K562 (cell line): ENCODE measurements around the gene SUSD3. TPM values are rescaled to one million over a fixed set of nuclear protein-coding genes. Genes with fewer than 3 reads are reported as not detected.

Experiments used
- ATAC-seq: fragments of 200-7000 bp; cut with Tn5 transposase; 3 replicates; pipeline ENCODE4 v1.9.1; 2020; ENCODE audit warnings: moderate library complexity
- BruUV-seq: library from RNA; stranded (reverse); fragments of 400-500 nt; replicated peaks from 2 replicates; lab custom pipeline; 2021; lab: Mats Ljungman, UMichigan
- CTCF ChIA-PET: fragments of 300-600 bp; formaldehyde crosslinking; extraction: SDS; loops from one replicate; lab custom pipeline; 2021; ENCODE audit warnings: low intra/inter-chr PET ratio; lab: Yijun Ruan, JAX
- POLR2A ChIA-PET: fragments of 300-600, 350-650 bp; sonication (Branson Sonifier 250); formaldehyde crosslinking; extraction: SDS; loops from one replicate; lab custom pipeline; 2021; ENCODE audit warnings: antibody characterized with exemption, inconsistent platforms; lab: Yijun Ruan, JAX
- DNase-seq, 4 experiments: peaks; one replicate each; pipeline versions ENCODE4 v3.0.0 to v3.0.0-alpha.2; 2011 to 2018; ENCODE audit warnings: low spot score in 3 of 4, mixed read lengths in 3 of 4; ENCODE audit errors: extremely low read depth in 1 of 4
- FAIRE-seq: peaks from 2 replicates; lab custom pipeline; 2011; peaks lifted over from hg19 to GRCh38; lab: Jason Lieb, UNC
- H2AFZ ChIP-seq: 2 replicates; pipeline ENCODE4 v1.6.0; 2011; ENCODE audit warnings: low read depth, low read length, control low read depth, inconsistent platforms
- H3K27ac ChIP-seq: fragments of 200-600 bp; 3 replicates; pipeline ENCODE4 v1.8.0; 2011; ENCODE audit warnings: low read depth, mild to moderate bottlenecking, control low read depth, inconsistent platforms, low read length, moderate library complexity, mixed read lengths; ENCODE audit errors: extremely low read depth
- H3K27me3 ChIP-seq, 2 experiments: fragments of 300-600 bp in 1 of 2; 2 replicates in 1 of 2; 3 replicates in 1 of 2; pipeline versions ENCODE4 v1.6.0 to v1.8.0; 2011; ENCODE audit warnings: inconsistent platforms in 2 of 2, low read length in 2 of 2, mild to moderate bottlenecking in 1 of 2, mixed read lengths in 1 of 2, moderate library complexity in 1 of 2; ENCODE audit not compliant: control insufficient read depth in 2 of 2, insufficient read depth in 2 of 2
- H3K36me3 ChIP-seq: fragments of 300-600 bp; 3 replicates; pipeline ENCODE4 v1.8.0; 2011; ENCODE audit warnings: mild to moderate bottlenecking, low read length, inconsistent platforms; ENCODE audit not compliant: control insufficient read depth, insufficient read depth
- H3K4me1 ChIP-seq, 2 experiments: fragments of 200-600 bp in 1 of 2; replicated peaks in 1 of 2; 2 replicates in 1 of 2; 3 replicates in 1 of 2; pipeline versions ENCODE4 v1.5.1 to v1.8.0; 2011; ENCODE audit warnings: inconsistent platforms in 2 of 2, low read length in 2 of 2, mild to moderate bottlenecking in 1 of 2, mixed read lengths in 1 of 2, moderate library complexity in 1 of 2; ENCODE audit not compliant: control insufficient read depth in 2 of 2, insufficient read depth in 2 of 2
- H3K4me2 ChIP-seq: 2 replicates; pipeline ENCODE4 v1.6.1; 2011; ENCODE audit warnings: low read length, control low read depth, inconsistent platforms, mixed read lengths; ENCODE audit not compliant: insufficient read depth
- H3K4me3 ChIP-seq: fragments of 200-600 bp; sonication (generic), shearing (Covaris generic); 2 replicates; pipeline ENCODE4 v1.5.1; 2016; ENCODE audit warnings: control low read depth, inconsistent platforms
- H3K79me2 ChIP-seq: fragments of 200-600 bp; 3 replicates; pipeline ENCODE4 v1.8.0; 2011; ENCODE audit warnings: low read length, inconsistent platforms; ENCODE audit not compliant: control insufficient read depth, insufficient read depth
- H3K9ac ChIP-seq, 2 experiments: 2 replicates each; pipeline versions ENCODE4 v1.6.0 to v1.6.1; 2011; ENCODE audit warnings: low read depth in 2 of 2, low read length in 2 of 2, control low read depth in 1 of 2, inconsistent platforms in 1 of 2, mild to moderate bottlenecking in 1 of 2, mixed read lengths in 1 of 2; ENCODE audit not compliant: insufficient read depth in 1 of 2
- H3K9me1 ChIP-seq: one replicate; pipeline ENCODE4 v1.6.0; 2011; ENCODE audit warnings: inconsistent platforms, mild to moderate bottlenecking, low read length, moderate library complexity; ENCODE audit not compliant: control insufficient read depth, insufficient read depth
- H3K9me3 ChIP-seq: replicated peaks from 2 replicates; pipeline ENCODE4 v1.5.1; 2011; ENCODE audit warnings: low read depth, low read length, inconsistent platforms; ENCODE audit not compliant: control insufficient read depth, insufficient read depth
- H4K20me1 ChIP-seq: replicated peaks from 2 replicates; pipeline ENCODE4 v1.6.1; 2011; ENCODE audit warnings: low read length, inconsistent platforms, mixed read lengths; ENCODE audit not compliant: control insufficient read depth, insufficient read depth
- CAMTA2 ChIP-seq: fragments of 250-450 bp; sonication (Bioruptor Pico); conservative IDR thresholded peaks from 2 replicates; pipeline ENCODE4 v1.5.1; 2022
- ELK1 ChIP-seq: sonication (generic); formaldehyde crosslinking; IDR thresholded peaks from 2 replicates; pipeline ENCODE4 v1.8.1; 2022; ENCODE audit warnings: missing genetic modification reagents
- MAFK ChIP-seq: IDR thresholded peaks from 2 replicates; pipeline ENCODE4 v1.6.1; 2011; ENCODE audit warnings: low read length, improper control_type of control experiment
- MCM7 ChIP-seq, 2 experiments: fragments of 450-650 bp; IDR thresholded peaks; 2 replicates each; pipeline ENCODE4 v1.6.1; 2016 to 2018
- POLR2B ChIP-seq: fragments of 450-650 bp; IDR thresholded peaks from 2 replicates; pipeline ENCODE4 v1.6.1; 2018; ENCODE audit warnings: low read depth; ENCODE audit not compliant: partially characterized antibody
- RBM15 ChIP-seq: fragments of 200-400 bp; formaldehyde crosslinking; IDR thresholded peaks from 2 replicates; pipeline ENCODE4 v1.6.1; 2018; ENCODE audit warnings: mild to moderate bottlenecking, low read length, moderate library complexity; ENCODE audit not compliant: insufficient read depth
- SIN3B ChIP-seq: fragments of 450-650 bp; IDR thresholded peaks from 2 replicates; pipeline ENCODE4 v1.6.1; 2017; ENCODE audit warnings: low read depth, mild to moderate bottlenecking, moderate library complexity
- SRSF9 ChIP-seq: fragments of 200-400 bp; formaldehyde crosslinking; IDR thresholded peaks from 2 replicates; pipeline ENCODE4 v1.6.1; 2017; ENCODE audit warnings: low read depth, low read length, borderline replicate concordance
- ZBTB12 ChIP-seq: fragments of 250-450 bp; sonication (Bioruptor Pico); IDR thresholded peaks from 2 replicates; pipeline ENCODE4 v1.4.0; 2020
- ZFP36 ChIP-seq: fragments of 150-350 bp; IDR thresholded peaks from 2 replicates; pipeline ENCODE4 v1.6.1; 2018; ENCODE audit warnings: low read length, low read depth; ENCODE audit not compliant: partially characterized antibody
- ZNF140 ChIP-seq: fragments of 250-450 bp; sonication (Bioruptor Pico); IDR thresholded peaks from 2 replicates; pipeline ENCODE4 v1.8.0; 2021; ENCODE audit warnings: moderate library complexity, mild to moderate bottlenecking, inconsistent platforms
- ZNF347 ChIP-seq: fragments of 450-650 bp; formaldehyde crosslinking; IDR thresholded peaks from 2 replicates; pipeline ENCODE4 v1.4.0; 2020; ENCODE audit warnings: low read depth, mild to moderate bottlenecking, moderate library complexity
- ZNF449 ChIP-seq: fragments of 250-450 bp; sonication (Bioruptor Pico); IDR thresholded peaks from 2 replicates; pipeline ENCODE4 v1.8.0; 2022; ENCODE audit warnings: moderate library complexity, mild to moderate bottlenecking, inconsistent platforms
- WGBS: fragments of 100-300 bp; shearing (Covaris generic); methylation state at CpG from one replicate; pipeline ENCODE4 v1.1.6; 2016; ENCODE audit warnings: low coverage, mixed read lengths; ENCODE audit not compliant: insufficient coverage; ENCODE audit errors: missing lambda C conversion rate; 5-methylcytosine and 5-hydroxymethylcytosine counted together
- in situ Hi-C: fragments of 300-500 bp; cut with MboI; formaldehyde crosslinking; loops from 4 replicates; pipeline ENCODE4 v1.15.0; 2018; ENCODE audit warnings: inconsistent platforms, mixed read lengths
- intact Hi-C: fragments of 100-400 bp; cut with micrococcal nuclease; formaldehyde crosslinking; loops from 2 replicates; pipeline ENCODE4 v1.14.2; 2022
- polyA plus RNA-seq, 8 experiments: library from polyadenylated mRNA; depleted of rRNA in 4 of 8; stranded (reverse) in 5 of 8; unstranded in 3 of 8; fragments of >200 nt; fragmentation: Nextera tagmentation in 2 of 8; fragmentation: Illumina TruSeq in 1 of 8; extraction: Ambion mirVana in 2 of 8; extraction: Trizol in 1 of 8; gene quantifications; 2 replicates each; pipeline versions ENCODE4 v1.2.1 to v1.2.3, GENCODE V29; 2011 to 2014; ENCODE audit warnings: inconsistent platforms in 1 of 8, missing spikeins in 1 of 8
- total RNA-seq, 7 experiments: library from RNA; depleted of rRNA in 6 of 7; stranded (reverse); fragments of >200 nt in 6 of 7; fragmentation: Illumina TruSeq in 2 of 7; extraction: Trizol in 2 of 7; gene quantifications; 2 replicates each; pipeline versions ENCODE4 v1.2.1 to v1.2.3, GENCODE V29; 2011 to 2021; ENCODE audit warnings: low replicate concordance in 1 of 7

The SUSD3 gene
- total and polyA plus RNA-seq, 9 of the 15 experiments (the other 6 are each of a cell fraction or from before 2014, with no cell fraction given): 1.3 to 21.7 (median 11.4) TPM

GRCh38 chr9:93053781-93054331 is 4.6 kb upstream of the SUSD3 start (continued):
- no peak for TF ChIP-seq ZNF347 (CRISPR knock-in tag)
- TF ChIP-seq ELK1 (CRISPR knock-in tag): no peak
- no peak for TF ChIP-seq CAMTA2 (CRISPR knock-in tag)
- no peak for TF ChIP-seq SRSF9
- no peak for TF ChIP-seq RBM15
- no peak for TF ChIP-seq ZBTB12 (CRISPR knock-in tag)

- Histone ChIP-seq H3K27ac (no peak overlapping the region), H3K4me3 (no peak overlapping the region), H3K27me3 (peaks cover 24 to 36% of the 10 kb centered on the region in 2 experiments), H3K4me2 (no peak overlapping the region), H3K4me1 (peaks cover 10 to 30% of the 10 kb centered on the region in 2 experiments), H4K20me1 (no peaks in the 10 kb centered on the region), H2AFZ (no peak overlapping the region), H3K79me2 (peaks cover 10% of the 10 kb centered on the region), H3K9me1 (no peaks in the 10 kb centered on the region), H3K36me3 (no peaks in the 10 kb centered on the region), H3K9ac (0 out of 4 replicates have a peak overlapping the region, but pooled peaks of 1 of the 2 experiments have one; percentile 24), H3K9me3 (no peaks in the 10 kb centered on the region)
- no TSS peak for BruUV-seq
- intact Hi-C loops (no loop called here), in situ Hi-C loops (no loop called here)
- FAIRE-seq (no peak), ATAC-seq (no peak), DNase-seq (no peak)
- WGBS: 48% methylated on average over 9 of the region's 11 CpGs
- ChIA-PET POLR2A (no interaction called here), CTCF (no interaction called here)
- no peak for TF ChIP-seq POLR2B
- TF ChIP-seq ZNF140 (CRISPR knock-in tag): no peak
- TF ChIP-seq SIN3B: no peak
- peak; percentile 63 for TF ChIP-seq ZFP36
- TF ChIP-seq MCM7 (IDR thresholded peaks at IDR 0.05): no peak
- no peak for TF ChIP-seq ZNF449 (CRISPR knock-in tag)
- TF ChIP-seq MAFK: peak; percentile 29; the same call in 1 of the 2 replicates
Measured at GRCh38 chr9:93054758-93055704, 3.5 kb upstream of the SUSD3 start.
